ENCODE data around the gene BRME1.

- TF ChIP-seq CTCF (IDR thresholded peaks at IDR 0.05) (no peak), POLR2A (IDR thresholded peaks at IDR 0.05; ENCODE audit: low read depth) (no peak), POLR2AphosphoS5 (IDR thresholded peaks at IDR 0.05) (no peak), EP300 (IDR thresholded peaks at IDR 0.05) (no peak)
These were observed 25.7 kb upstream of the BRME1 start for GRCh38 chr19:13931391-13932148.

All from esophagus muscularis mucosa (tissue), 4 donors.